Activated naive CD4-positive, alpha-beta T cell treated with anti-CD3 and anti-CD28 coated beads, Interleukin-2, amount 50 U/mL, for 24 hours (primary cell): ENCODE data around the gene IER5.

Experiments
- H3K27ac Mint-ChIP-seq: one replicate; pipeline ENCODE4 v1.8.0; 2021; ENCODE audit warnings: mild to moderate bottlenecking, mixed read lengths
- H3K27me3 Mint-ChIP-seq: one replicate; pipeline ENCODE4 v1.8.0; 2021; ENCODE audit warnings: mixed read lengths
- H3K36me3 Mint-ChIP-seq: one replicate; pipeline ENCODE4 v1.8.0; 2021; ENCODE audit warnings: mixed read lengths
- H3K4me1 Mint-ChIP-seq: one replicate; pipeline ENCODE4 v1.8.0; 2021; ENCODE audit warnings: mixed read lengths
- H3K4me3 Mint-ChIP-seq: one replicate; pipeline ENCODE4 v1.8.0; 2021; ENCODE audit warnings: mild to moderate bottlenecking, mixed read lengths
- H3K9me3 Mint-ChIP-seq: one replicate; pipeline ENCODE4 v1.8.0; 2021; ENCODE audit warnings: mixed read lengths

Gene IER5

DNA sequence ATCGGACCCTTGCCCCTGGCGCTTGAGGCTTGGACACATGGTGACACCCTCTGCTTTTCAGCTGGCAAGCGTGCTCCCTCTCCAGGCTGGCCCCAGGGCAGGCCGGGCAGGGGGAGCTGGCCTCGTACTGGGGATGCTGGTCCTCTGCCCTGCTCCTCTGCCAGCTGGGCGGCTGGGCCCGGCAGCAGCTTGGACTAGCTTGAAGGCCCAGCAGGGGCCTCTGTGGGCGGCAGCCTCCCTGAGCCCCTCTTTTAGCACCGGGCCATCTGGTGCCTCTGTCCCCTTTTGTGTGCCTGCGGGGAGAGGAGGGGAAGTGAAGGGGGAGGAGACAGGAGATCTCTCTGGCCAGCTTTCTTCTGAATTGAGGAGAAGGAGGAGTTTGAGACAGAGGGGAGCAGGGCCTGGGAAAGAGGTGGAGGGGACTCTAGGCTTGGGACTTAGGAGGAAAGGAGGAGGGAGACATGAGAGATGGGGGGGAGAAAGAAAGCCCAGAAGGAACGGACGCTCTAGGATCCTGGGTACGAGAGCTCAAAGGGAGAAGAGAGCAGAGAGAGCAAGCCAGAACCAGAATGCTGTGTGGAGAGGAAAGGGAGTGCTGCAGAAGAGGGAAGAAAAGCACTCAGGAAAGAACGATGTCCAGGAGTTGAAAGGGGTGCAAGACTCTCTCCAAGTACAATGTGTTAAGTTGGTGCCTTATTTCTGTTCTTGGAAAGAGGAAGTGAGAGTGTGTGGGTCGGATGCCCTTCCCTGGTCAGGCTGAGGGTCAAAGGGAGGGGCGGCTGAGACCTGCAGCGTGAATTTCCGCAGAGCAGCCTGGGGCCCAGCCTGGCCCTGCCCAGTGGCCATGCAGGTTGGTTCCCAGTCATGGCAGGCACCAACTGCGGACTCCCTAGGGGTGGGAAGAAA lies 40.3 kb downstream of the IER5 start:
- H3K4me3 Mint-ChIP-seq = no peak overlapping the region

DNA sequence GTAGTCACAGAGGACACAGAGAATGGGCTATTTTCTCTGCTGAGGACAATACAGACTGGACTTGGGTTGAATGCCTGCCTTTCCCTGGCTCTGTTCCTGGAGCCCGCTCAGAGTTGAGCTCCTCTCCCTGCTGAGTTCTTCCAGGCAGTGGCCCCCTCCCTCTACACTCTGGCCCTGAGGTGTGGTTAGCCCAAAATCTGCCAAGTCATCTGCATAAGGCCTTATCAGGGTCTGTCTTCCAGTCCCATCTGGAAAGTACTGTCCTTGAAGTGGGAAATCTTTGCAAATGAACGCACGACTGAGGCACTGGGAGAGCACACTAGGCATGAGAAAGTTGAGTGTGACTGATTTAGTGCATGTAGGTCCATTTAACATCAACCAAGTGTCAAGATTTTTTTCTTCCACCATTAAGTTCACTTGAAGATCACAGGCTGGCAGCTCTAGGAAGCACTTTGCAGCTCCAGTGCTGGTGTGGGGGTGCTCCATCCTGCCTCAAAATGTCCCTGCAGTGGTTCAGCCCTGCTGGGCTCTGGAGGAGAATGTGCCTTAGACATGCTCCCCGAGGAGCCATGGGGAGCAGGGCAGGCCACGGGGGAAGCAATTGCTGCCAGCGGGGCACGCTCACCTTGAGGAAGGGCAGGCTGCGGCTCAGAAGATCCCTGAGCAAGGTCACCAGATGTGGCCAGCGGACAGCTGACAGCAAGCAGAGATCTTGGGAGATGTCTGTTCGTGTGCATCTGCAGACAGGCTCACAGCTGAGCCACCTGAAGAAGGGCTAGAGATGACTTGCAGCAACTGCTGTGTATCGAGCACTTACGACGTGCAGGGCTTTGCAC lies 41.5 kb downstream of the IER5 start:
- peaks cover 3% of the 10 kb centered on the region for H3K27me3 Mint-ChIP-seq
- H3K27ac Mint-ChIP-seq = no peak overlapping the region
- H3K4me1 Mint-ChIP-seq = peaks cover 18% of the 10 kb centered on the region
- no peaks in the 10 kb centered on the region for H3K36me3 Mint-ChIP-seq
- H3K4me3 Mint-ChIP-seq = no peak overlapping the region
- H3K9me3 Mint-ChIP-seq = no peaks in the 10 kb centered on the region

More for the DNA sequence above, 40.3 kb downstream of the IER5 start:
- peaks cover 11% of the 10 kb centered on the region for H3K4me1 Mint-ChIP-seq
- no peak overlapping the region for H3K27ac Mint-ChIP-seq
- no peaks in the 10 kb centered on the region for H3K36me3 Mint-ChIP-seq
- H3K27me3 Mint-ChIP-seq = peaks cover 3% of the 10 kb centered on the region
- H3K9me3 Mint-ChIP-seq = no peaks in the 10 kb centered on the region

- Mint-ChIP-seq H3K4me1 (peaks cover 25% of the 10 kb centered on the region), H3K27ac (no peak overlapping the region), H3K36me3 (no peaks in the 10 kb centered on the region), H3K4me3 (no peak overlapping the region), H3K27me3 (peaks cover 3% of the 10 kb centered on the region), H3K9me3 (no peaks in the 10 kb centered on the region)
These were observed 42.9 kb downstream of the IER5 start for GRCh38 chr1:181131255-181131941.

DNA sequence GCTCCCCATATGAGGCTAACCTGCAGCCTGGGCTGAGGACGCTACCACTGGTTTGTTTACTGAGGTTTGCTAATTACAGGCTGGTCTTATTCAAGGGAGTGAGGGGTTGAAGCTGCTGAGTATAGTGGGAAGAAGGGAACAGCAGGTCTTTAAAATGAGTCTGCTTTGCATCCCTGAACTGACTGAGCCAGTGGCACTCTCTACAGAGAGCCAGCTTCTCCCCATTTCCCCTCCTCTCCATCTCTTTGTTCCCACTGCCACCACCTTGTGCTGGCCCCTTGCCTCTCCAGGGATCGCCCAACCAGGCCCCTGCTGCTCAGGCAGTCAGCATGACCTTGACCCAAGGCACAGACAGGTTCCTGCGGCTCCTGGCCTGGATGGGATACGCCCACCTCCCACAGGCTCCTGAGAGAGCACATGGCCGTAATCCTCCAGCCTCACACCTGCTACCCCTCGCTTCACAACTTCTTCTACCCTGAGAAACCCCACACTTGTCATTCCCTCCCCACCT lies 45.0 kb downstream of the IER5 start:
- Mint-ChIP-seq H3K9me3 (no peaks in the 10 kb centered on the region), H3K27ac (no peak overlapping the region), H3K4me3 (no peak overlapping the region), H3K27me3 (peaks cover 3% of the 10 kb centered on the region), H3K36me3 (no peaks in the 10 kb centered on the region), H3K4me1 (peaks cover 33% of the 10 kb centered on the region)

DNA sequence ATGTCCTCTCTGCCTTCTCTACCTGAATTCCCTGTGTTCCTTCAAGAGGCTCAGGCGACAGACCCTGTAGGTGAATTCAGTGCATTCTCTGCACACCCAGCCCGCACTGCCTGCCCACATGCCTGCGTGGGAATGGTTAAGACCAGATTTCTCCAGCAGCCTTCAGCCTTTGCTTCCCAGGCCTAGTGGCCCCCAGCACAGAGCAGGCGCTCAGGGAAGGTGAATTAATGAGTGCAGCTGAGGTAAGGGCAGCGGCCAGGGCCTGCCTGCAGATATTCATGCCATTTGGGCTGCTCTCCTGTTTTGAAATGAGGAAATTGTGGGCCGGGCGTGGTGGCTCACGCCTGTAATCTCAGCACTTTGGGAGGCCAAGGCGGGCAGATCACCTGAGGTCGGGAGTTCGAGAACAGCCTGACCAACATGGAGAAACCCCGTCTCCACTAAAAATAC lies 45.5 kb downstream of the IER5 start:
- Mint-ChIP-seq H3K27me3 (peaks cover 3% of the 10 kb centered on the region), H3K4me1 (peaks cover 35% of the 10 kb centered on the region), H3K36me3 (no peaks in the 10 kb centered on the region), H3K4me3 (no peak overlapping the region), H3K27ac (peak overlapping the region; percentile 18), H3K9me3 (no peaks in the 10 kb centered on the region)

DNA sequence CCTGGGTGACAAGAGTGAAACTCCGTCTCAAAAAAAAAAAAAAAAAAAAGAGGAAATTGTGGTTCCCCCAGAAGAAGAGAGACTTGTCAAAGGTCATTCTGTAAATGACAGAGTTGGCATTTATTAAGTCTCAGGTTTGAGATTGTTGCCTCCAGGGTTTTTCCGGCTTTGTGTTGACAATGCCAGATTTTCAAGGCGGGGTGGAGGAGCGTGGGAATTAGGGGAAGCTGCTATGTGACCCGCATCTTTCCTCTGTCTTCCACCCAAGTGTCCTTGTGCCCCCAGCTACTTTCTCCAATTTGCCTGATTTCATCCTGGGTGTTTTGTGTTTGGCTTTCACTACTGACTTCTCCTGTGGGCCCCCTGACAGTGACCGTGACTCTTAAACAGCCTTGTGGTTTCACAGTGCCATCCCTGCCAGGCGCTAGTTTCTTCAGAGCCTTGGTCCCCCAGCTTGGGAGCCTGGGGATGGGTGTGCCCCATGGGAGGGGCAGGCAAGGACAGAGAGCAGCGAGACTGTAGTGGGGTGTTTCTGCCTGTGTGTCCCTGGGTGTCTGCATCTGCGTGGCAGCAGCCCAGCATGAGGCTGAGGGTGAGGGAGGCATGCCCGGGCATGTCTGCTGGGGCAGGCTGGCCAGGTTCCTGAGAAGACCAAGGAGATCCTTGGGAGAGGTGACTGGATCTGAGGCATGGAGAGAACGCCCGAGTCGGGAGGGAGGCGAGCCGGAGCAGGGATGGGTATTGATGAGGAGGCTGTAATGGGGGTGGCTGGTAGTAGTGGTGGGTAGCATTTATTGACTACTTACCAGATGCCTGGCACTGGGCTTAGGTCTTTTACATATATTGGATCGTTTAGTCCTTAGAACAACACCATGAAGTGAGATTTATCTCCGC lies 46.3 kb downstream of the IER5 start:
- Mint-ChIP-seq H3K9me3 (no peaks in the 10 kb centered on the region), H3K4me3 (no peak overlapping the region), H3K36me3 (no peaks in the 10 kb centered on the region), H3K4me1 (peaks cover 39% of the 10 kb centered on the region), H3K27ac (peak overlapping the region; percentile 79), H3K27me3 (peaks cover 3% of the 10 kb centered on the region)

DNA sequence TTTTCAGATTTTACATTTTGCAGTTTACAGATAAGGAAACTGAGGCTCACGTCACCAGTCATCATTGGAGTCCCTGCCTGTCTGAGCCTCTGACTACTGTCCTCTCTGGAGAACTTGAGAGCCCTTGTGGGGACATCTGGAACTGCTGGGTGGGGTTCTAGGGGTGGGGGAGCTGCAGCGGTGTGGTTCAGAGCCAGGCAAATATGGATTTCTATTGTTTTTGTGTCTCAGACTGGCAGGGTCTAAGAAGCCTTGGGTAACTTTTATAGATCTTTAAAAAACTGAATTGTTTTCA lies 46.9 kb downstream of the IER5 start:
- Mint-ChIP-seq H3K9me3 (no peaks in the 10 kb centered on the region), H3K4me3 (no peak overlapping the region), H3K27me3 (no peaks in the 10 kb centered on the region), H3K27ac (no peak overlapping the region), H3K4me1 (peaks cover 43% of the 10 kb centered on the region), H3K36me3 (no peaks in the 10 kb centered on the region)

GRCh38 chr1:181135815-181136737 lies 47.6 kb downstream of the IER5 start:
- Mint-ChIP-seq H3K27me3 (no peaks in the 10 kb centered on the region), H3K27ac (peak overlapping the region; percentile 78), H3K4me3 (no peak overlapping the region), H3K36me3 (no peaks in the 10 kb centered on the region), H3K4me1 (peaks cover 50% of the 10 kb centered on the region), H3K9me3 (no peaks in the 10 kb centered on the region)

GRCh38 chr1:181136738-181137122 lies 48.2 kb downstream of the IER5 start:
- peaks cover 57% of the 10 kb centered on the region for H3K4me1 Mint-ChIP-seq

DNA sequence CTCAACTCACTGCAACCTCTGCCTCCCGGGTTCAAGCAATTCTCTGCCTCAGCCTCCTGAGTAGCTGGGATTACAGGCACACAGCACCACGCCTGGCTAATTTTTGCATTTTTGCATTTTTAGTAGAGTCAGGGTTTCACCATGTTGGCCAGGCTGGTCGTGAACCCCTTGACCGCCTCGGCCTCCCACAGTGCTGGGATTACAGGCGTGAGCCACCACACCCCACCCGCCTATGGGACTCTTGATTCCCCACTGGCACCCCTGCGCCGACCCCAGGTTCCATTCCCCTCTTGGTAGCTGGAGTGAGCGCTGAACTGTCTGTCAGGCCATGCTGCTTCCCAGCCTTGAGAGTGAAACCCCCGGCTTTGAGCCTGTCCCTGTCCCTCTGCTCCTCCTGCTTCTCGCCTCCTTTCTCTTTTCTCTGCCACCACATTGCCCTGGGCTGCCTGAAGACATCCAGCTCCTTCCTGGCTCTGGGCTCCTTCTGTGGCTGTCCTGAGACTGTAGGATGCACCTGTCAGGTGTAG lies 48.8 kb downstream of the IER5 start:
- Mint-ChIP-seq H3K4me3 (no peak overlapping the region), H3K27ac (peak overlapping the region; percentile 82), H3K4me1 (peaks cover 62% of the 10 kb centered on the region), H3K27me3 (no peaks in the 10 kb centered on the region), H3K9me3 (no peaks in the 10 kb centered on the region), H3K36me3 (no peaks in the 10 kb centered on the region)

More at GRCh38 chr1:181136738-181137122, 48.2 kb downstream of the IER5 start:
- Mint-ChIP-seq H3K9me3 (no peaks in the 10 kb centered on the region), H3K27me3 (no peaks in the 10 kb centered on the region), H3K27ac (peak overlapping the region; percentile 82), H3K4me3 (no peak overlapping the region), H3K36me3 (no peaks in the 10 kb centered on the region)

DNA sequence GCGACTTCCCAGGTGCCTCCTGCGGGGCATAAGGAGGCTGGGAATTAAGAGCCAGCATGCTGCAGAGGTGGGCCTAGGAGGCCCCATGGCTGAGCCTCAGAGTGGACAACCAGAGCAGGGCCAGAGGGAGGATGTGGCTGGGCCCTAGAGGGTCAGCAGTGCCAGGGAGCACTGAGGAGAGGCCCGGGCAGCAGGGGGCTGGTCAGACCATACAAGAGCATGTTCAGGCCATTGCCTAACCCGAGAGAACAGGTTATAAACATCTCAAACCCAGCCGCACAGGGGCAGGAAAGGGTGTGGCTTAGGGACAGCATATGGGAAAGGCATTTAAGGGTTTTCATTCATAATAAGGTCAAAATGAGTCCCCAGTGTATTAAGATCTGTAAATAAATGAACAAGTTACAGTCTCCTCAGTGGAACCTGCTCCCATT lies 51.1 kb downstream of the IER5 start:
- Mint-ChIP-seq H3K4me3 (no peak overlapping the region), H3K4me1 (peaks cover 58% of the 10 kb centered on the region), H3K36me3 (peaks cover 2% of the 10 kb centered on the region), H3K27ac (no peak overlapping the region), H3K9me3 (no peaks in the 10 kb centered on the region), H3K27me3 (no peaks in the 10 kb centered on the region)

DNA sequence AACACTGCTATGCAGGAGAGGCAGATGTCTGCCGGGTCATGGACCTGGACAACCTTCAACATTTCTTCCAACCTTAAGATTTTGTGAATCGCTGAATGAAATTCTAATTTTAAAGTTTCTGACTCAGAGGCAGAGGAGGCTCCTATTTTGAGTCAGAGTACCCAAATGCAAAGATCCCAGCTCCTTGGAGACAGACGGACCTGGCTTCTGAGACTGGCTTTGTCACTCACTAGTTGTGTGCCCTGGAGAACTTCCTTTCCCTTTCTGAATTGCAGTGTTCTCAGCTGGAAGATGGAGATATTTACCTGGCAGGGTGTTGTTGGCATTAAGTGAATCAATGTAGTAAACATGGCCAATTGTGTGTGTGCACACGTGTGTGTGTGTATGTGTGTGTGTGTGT lies 51.9 kb downstream of the IER5 start:
- Mint-ChIP-seq H3K36me3 (peaks cover 2% of the 10 kb centered on the region), H3K27ac (peak overlapping the region; percentile 69), H3K4me1 (peaks cover 51% of the 10 kb centered on the region), H3K4me3 (peak overlapping the region; percentile 67), H3K9me3 (no peaks in the 10 kb centered on the region), H3K27me3 (no peaks in the 10 kb centered on the region)

GRCh38 chr1:181140891-181141290 lies 52.4 kb downstream of the IER5 start:
- Mint-ChIP-seq H3K4me1 (peaks cover 48% of the 10 kb centered on the region), H3K27me3 (no peaks in the 10 kb centered on the region)

More at GRCh38 chr1:181140891-181141290, 52.4 kb downstream of the IER5 start:
- Mint-ChIP-seq H3K36me3 (peaks cover 2% of the 10 kb centered on the region), H3K4me3 (peak overlapping the region; percentile 67), H3K9me3 (no peaks in the 10 kb centered on the region), H3K27ac (peak overlapping the region; percentile 82)
